ENCODE data around the gene C9orf153. TPM values are rescaled to one million over a fixed set of nuclear protein-coding genes. Genes with fewer than 3 reads are reported as not detected.

Gene C9orf153
- total RNA-seq (2022) (0.21 TPM in 1 of 2 replicates, not detected in the other), Bru-seq, nascent RNA (percentile 23 among the genes with signal in this experiment), BruChase-seq, experiment 1, labeled RNA remaining after a 2-hour chase (percentile 35 among the genes with signal in this experiment), BruChase-seq, experiment 2, labeled RNA remaining after a 6-hour chase (percentile 30 among the genes with signal in this experiment)
- long read RNA-seq = 0 reads

- no peaks in the 10 kb centered on the region for H3K4me1 ChIP-seq
- no TSS peak for BruUV-seq (replicated peaks)
- no peaks in the 10 kb centered on the region for H3K27me3 ChIP-seq (replicated peaks; ENCODE audit: control insufficient read depth, insufficient read depth, low read length)
- Mint-ChIP-seq H3K27ac (ENCODE audit: unreplicated experiment) (no peak within 1 kb of the TSS), H3K4me3 (ENCODE audit: unreplicated experiment) (no peak within 1 kb of the TSS), H3K9me3 (ENCODE audit: unreplicated experiment) (no peaks in the 10 kb centered on the region), H3K36me3 (ENCODE audit: insufficient read depth, unreplicated experiment) (no peaks in the 10 kb centered on the region), H3K4me1 (ENCODE audit: low read depth, unreplicated experiment) (no peaks in the 10 kb centered on the region), H3K27me3 (ENCODE audit: insufficient read depth, unreplicated experiment) (no peaks in the 10 kb centered on the region)
- H3K9me3 ChIP-seq = no peaks in the 10 kb centered on the region
- intact Hi-C loops (cut with micrococcal nuclease; ENCODE audit: unreplicated experiment) = no loop called here
- no peak within 1 kb of the TSS for H3K4me3 ChIP-seq (ENCODE audit: low read depth, low read length)
- DNase-seq = no peak
- ChIA-PET CTCF (no interaction called here), POLR2A (no interaction called here)
- H3K36me3 ChIP-seq (ENCODE audit: control insufficient read depth, insufficient read depth, low read length) = no peaks in the 10 kb centered on the region
- no peak for TF ChIP-seq CTCF (IDR thresholded peaks at IDR 0.05; ENCODE audit: insufficient read depth in 1 of 2, low read depth in 1 of 2, low read length in 1 of 2, severe bottlenecking in 1 of 2, unreplicated experiment in 1 of 2)
Measured at GRCh38 chr9:86259557-86259956, at the start of gene C9orf153. Gene C9orf153 (minus strand): TSS chr9:86259657. CDS start chr9:86229603, 30,054 bp downstream.

GRCh38 chr9:86308687-86309086 is 49.2 kb upstream of the C9orf153 start:
- DNase-seq = no peak
- POLR2A ChIA-PET = interaction anchor here (0.6 kb wide), 1 partner anchor 25 kb away, joined by 3 read pairs; no protein-coding TSS in a partner anchor
- Mint-ChIP-seq H3K27ac (ENCODE audit: unreplicated experiment) (no peak overlapping the region), H3K27me3 (ENCODE audit: insufficient read depth, unreplicated experiment) (no peaks in the 10 kb centered on the region), H3K36me3 (ENCODE audit: insufficient read depth, unreplicated experiment) (peaks cover 23% of the 10 kb centered on the region), H3K4me3 (ENCODE audit: unreplicated experiment) (no peak overlapping the region), H3K9me3 (ENCODE audit: unreplicated experiment) (no peaks in the 10 kb centered on the region), H3K4me1 (ENCODE audit: low read depth, unreplicated experiment) (peaks cover 4% of the 10 kb centered on the region)
- H3K27me3 ChIP-seq (replicated peaks; ENCODE audit: control insufficient read depth, insufficient read depth, low read length) = no peaks in the 10 kb centered on the region
- no TSS peak for BruUV-seq (replicated peaks)
- CTCF ChIA-PET = no interaction called here
- H3K9me3 ChIP-seq = no peaks in the 10 kb centered on the region
- TF ChIP-seq CTCF (IDR thresholded peaks at IDR 0.05; ENCODE audit: insufficient read depth in 1 of 2, low read depth in 1 of 2, low read length in 1 of 2, severe bottlenecking in 1 of 2, unreplicated experiment in 1 of 2) = no peak
- H3K4me3 ChIP-seq (ENCODE audit: low read depth, low read length) = no peak overlapping the region
- H3K4me1 ChIP-seq = peaks cover 11% of the 10 kb centered on the region
- intact Hi-C loops (cut with micrococcal nuclease; ENCODE audit: unreplicated experiment) = no loop called here
- H3K36me3 ChIP-seq (ENCODE audit: control insufficient read depth, insufficient read depth, low read length) = no peaks in the 10 kb centered on the region

GRCh38 chr9:86304236-86304730 is 44.8 kb upstream of the C9orf153 start:
- no TSS peak for BruUV-seq (replicated peaks)
- POLR2A ChIA-PET = no interaction called here
- H3K36me3 ChIP-seq (ENCODE audit: control insufficient read depth, insufficient read depth, low read length) = no peaks in the 10 kb centered on the region; the same call in 1 of the 2 replicates
- no peak for DNase-seq
- Mint-ChIP-seq H3K9me3 (ENCODE audit: unreplicated experiment) (no peaks in the 10 kb centered on the region), H3K36me3 (ENCODE audit: insufficient read depth, unreplicated experiment) (peaks cover 28% of the 10 kb centered on the region), H3K27ac (ENCODE audit: unreplicated experiment) (no peak overlapping the region), H3K4me3 (ENCODE audit: unreplicated experiment) (no peak overlapping the region), H3K27me3 (ENCODE audit: insufficient read depth, unreplicated experiment) (no peaks in the 10 kb centered on the region), H3K4me1 (ENCODE audit: low read depth, unreplicated experiment) (no peaks in the 10 kb centered on the region)
- H3K9me3 ChIP-seq = no peaks in the 10 kb centered on the region
- no peaks in the 10 kb centered on the region for H3K27me3 ChIP-seq (replicated peaks; ENCODE audit: control insufficient read depth, insufficient read depth, low read length)
- intact Hi-C loops (cut with micrococcal nuclease; ENCODE audit: unreplicated experiment) = no loop called here
- H3K4me1 ChIP-seq = peaks cover 11% of the 10 kb centered on the region
- CTCF ChIA-PET = no interaction called here
- TF ChIP-seq CTCF (IDR thresholded peaks at IDR 0.05; ENCODE audit: insufficient read depth in 1 of 2, low read depth in 1 of 2, low read length in 1 of 2, severe bottlenecking in 1 of 2, unreplicated experiment in 1 of 2) = no peak
- H3K4me3 ChIP-seq (ENCODE audit: low read depth, low read length) = no peak overlapping the region

All from Caco-2 (cell line).